OCI-LY7 (cell line): ENCODE data around the gene GGACT.

ENCODE experiments used
- EZH2phosphoT487 ChIP-seq: fragments of 200-600 bp; sonication (generic); IDR thresholded peaks from 2 replicates; pipeline ENCODE4 v1.6.1; 2018; ENCODE audit warnings: low read depth, borderline replicate concordance, mild to moderate bottlenecking, mixed run types, antibody characterized with exemption, low read length, moderate library complexity, mixed read lengths
- TF ChIP-seq, protein P1 (sequence below): fragments of 200-600 bp; sonication (generic); conservative IDR thresholded peaks from 2 replicates; pipeline ENCODE4 v1.5.1; 2014; ENCODE audit warnings: mild to moderate bottlenecking, antibody characterized with exemption, low read length, moderate library complexity, mixed read lengths

DNA sequence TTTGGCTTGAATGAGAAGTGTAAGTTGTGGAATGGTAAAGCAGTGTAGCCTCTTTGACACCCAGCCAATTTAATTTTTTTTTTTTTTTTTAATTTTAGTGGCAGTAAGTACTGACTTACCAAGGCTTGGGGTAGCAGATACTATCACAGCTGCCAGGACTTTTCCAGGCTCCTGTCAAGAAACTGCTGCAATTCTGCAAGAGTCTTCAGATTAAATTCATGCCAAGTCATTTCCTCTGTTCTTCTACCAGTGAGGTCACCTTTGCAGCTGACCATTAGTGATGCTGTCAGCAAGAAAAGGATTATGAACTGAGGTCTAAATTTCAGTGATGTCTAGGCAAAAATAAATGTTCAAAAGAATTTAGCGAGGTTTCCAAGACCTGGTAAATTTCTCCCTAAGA lies 91.2 kb downstream of the GGACT start:
- TF ChIP-seq, protein P1, sequence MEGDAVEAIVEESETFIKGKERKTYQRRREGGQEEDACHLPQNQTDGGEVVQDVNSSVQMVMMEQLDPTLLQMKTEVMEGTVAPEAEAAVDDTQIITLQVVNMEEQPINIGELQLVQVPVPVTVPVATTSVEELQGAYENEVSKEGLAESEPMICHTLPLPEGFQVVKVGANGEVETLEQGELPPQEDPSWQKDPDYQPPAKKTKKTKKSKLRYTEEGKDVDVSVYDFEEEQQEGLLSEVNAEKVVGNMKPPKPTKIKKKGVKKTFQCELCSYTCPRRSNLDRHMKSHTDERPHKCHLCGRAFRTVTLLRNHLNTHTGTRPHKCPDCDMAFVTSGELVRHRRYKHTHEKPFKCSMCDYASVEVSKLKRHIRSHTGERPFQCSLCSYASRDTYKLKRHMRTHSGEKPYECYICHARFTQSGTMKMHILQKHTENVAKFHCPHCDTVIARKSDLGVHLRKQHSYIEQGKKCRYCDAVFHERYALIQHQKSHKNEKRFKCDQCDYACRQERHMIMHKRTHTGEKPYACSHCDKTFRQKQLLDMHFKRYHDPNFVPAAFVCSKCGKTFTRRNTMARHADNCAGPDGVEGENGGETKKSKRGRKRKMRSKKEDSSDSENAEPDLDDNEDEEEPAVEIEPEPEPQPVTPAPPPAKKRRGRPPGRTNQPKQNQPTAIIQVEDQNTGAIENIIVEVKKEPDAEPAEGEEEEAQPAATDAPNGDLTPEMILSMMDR, result no peak
- TF ChIP-seq EZH2phosphoT487, result no peak
